C4-2B (cell line): ENCODE data around the gene ACER3.
"Not testable (repeated sequence)": the region's sequence is repeated elsewhere in the genome, so short reads cannot be mapped to it uniquely, and the experiment has no call there.

ENCODE experiments used
- H3K27ac ChIP-seq: fragments of 450-650 bp; 2 replicates; pipeline ENCODE4 v1.5.1; 2017
- CTCF ChIP-seq: fragments of 450-650 bp; conservative IDR thresholded peaks from 2 replicates; pipeline ENCODE4 v1.5.1; 2017; ENCODE audit warnings: mild to moderate bottlenecking
- ZFX ChIP-seq: fragments of 450-650 bp; IDR thresholded peaks from 2 replicates; pipeline ENCODE4 v1.6.1; 2017

Gene ACER3

DNA sequence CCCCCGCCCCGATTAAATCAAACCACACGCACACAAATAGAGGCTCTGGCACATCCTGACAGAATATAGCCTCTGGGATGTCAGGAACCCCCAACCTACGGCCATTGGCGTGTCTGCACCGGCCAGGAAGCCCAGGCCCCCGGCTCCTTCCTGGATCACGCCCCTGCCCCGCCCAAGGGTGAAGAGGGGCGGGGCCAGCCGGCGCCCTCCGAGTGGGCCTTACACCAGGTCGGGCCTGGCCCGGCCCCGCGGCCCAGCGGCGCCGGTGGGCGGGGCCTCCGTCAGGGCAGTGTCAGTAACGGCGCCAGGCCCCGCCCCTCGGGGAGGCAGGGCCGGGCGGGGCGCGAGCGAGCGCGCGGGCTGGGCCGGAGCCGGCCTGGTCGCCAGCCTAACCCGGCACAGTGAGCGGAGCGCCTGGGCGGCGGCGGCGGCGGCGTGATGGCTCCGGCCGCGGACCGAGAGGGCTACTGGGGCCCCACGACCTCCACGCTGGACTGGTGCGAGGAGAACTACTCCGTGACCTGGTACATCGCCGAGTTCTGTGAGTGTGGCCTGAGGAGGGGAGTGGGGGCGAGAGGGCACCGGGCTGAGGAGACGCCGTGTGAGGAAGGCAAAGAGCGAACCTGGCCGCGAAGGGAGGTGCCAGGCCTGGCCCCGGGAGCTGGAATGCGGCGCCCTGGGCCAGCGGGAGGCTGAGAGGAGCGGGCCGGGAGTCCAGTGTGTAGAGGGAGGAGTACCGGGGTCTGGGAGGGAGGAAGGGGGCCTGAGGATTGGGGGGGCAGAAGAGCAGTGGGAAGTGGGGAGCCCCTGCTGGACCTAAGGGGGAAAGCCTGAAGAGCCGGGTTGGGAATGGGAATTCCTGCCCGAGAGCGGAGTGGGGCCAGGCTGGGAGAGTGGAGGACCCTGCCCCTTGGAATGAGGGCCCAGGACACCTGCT lies at the start of gene ACER3:
ACER3 (plus strand) TSS at position 380 of the 937 bp plus-strand sequence; CDS start at position 439, 59 bp downstream.
- TF ChIP-seq ZFX, result peak; percentile 87
- 0 out of 2 replicates have a peak, but pooled peaks have one; percentile 21 for TF ChIP-seq CTCF
- H3K27ac ChIP-seq, result peak within 1 kb of the TSS; percentile 88

- TF ChIP-seq ZFX, result no peak
- no peak for TF ChIP-seq CTCF
- H3K27ac ChIP-seq, result no peak overlapping the region
Measured at GRCh38 chr11:76811259-76811658, 49.5 kb upstream of the ACER3 start.

GRCh38 chr11:76814414-76814813 lies 46.3 kb upstream of the ACER3 start:
- no peak overlapping the region for H3K27ac ChIP-seq
- TF ChIP-seq CTCF (no peak), ZFX (no peak)

GRCh38 chr11:76815678-76816077 lies 45.0 kb upstream of the ACER3 start:
- not testable (repeated sequence) for H3K27ac ChIP-seq

DNA sequence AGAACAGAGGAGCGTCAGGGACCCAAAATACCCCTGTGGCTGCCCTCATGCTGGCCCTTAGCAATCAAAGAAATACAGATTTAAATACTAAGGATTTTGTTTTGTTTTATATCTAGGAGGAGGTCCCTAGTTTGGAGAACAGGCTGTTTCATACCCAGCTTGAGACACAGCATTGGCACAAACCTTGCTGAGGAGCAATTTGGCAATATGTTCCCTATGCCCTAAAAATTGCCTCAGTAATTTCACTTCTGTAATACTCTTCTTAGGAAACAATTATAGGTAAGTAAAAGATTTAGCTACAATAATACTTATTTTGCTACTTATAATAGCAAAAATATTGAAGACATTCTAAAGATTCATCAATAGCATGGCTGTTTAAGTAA lies 40.5 kb upstream of the ACER3 start:
- TF ChIP-seq CTCF (no peak), ZFX (no peak)
- no peak overlapping the region for H3K27ac ChIP-seq

GRCh38 chr11:76821396-76821795 lies 39.3 kb upstream of the ACER3 start:
- not testable (repeated sequence) for H3K27ac ChIP-seq

- TF ChIP-seq CTCF (no peak), ZFX (no peak)
- no peak overlapping the region for H3K27ac ChIP-seq
Measured at GRCh38 chr11:76822406-76822805, 38.3 kb upstream of the ACER3 start.

- no peak for TF ChIP-seq ZFX
- no peak for TF ChIP-seq CTCF
Measured at GRCh38 chr11:76823481-76824028, 37.2 kb upstream of the ACER3 start.

More at GRCh38 chr11:76823481-76824028, 37.2 kb upstream of the ACER3 start:
- no peak overlapping the region for H3K27ac ChIP-seq
